ENCODE measurements around the gene SORBS2.

DNA sequence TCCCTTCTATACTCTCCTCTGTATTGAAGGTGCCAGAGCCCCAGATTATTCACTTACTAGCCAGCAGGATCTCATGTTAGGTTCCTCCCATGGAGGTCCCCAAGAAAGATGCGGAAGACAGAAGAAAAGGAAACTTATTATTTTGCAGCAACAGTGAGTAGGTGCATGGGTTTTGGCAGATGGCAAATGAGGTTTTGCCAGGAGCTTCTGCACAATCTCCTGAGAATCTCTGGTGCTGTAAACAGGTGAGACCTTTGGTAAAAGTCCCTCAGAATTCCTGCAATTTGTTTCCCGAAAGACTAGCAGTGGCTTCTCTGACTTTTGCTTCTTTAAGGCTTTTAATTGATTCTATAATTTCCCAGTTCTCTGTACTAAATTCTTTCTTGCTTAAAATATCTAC is 29.5 kb upstream of the SORBS2 start:
- TF ChIP-seq, protein P1, sequence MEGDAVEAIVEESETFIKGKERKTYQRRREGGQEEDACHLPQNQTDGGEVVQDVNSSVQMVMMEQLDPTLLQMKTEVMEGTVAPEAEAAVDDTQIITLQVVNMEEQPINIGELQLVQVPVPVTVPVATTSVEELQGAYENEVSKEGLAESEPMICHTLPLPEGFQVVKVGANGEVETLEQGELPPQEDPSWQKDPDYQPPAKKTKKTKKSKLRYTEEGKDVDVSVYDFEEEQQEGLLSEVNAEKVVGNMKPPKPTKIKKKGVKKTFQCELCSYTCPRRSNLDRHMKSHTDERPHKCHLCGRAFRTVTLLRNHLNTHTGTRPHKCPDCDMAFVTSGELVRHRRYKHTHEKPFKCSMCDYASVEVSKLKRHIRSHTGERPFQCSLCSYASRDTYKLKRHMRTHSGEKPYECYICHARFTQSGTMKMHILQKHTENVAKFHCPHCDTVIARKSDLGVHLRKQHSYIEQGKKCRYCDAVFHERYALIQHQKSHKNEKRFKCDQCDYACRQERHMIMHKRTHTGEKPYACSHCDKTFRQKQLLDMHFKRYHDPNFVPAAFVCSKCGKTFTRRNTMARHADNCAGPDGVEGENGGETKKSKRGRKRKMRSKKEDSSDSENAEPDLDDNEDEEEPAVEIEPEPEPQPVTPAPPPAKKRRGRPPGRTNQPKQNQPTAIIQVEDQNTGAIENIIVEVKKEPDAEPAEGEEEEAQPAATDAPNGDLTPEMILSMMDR (IDR thresholded peaks at IDR 0.05; ENCODE audit: extremely low read depth in 1 of 2, insufficient read depth in 1 of 2, low read depth in 1 of 2, low read length in 2 of 2), result no peak
- no peak for TF ChIP-seq EZH2 (IDR thresholded peaks at IDR 0.05; ENCODE audit: borderline replicate concordance, low read depth, low read length, severe bottlenecking)
- no peak for TF ChIP-seq POLR2AphosphoS5 (IDR thresholded peaks at IDR 0.05; ENCODE audit: insufficient read depth, low read depth, low read length)

Measured in endothelial cell of umbilical vein (primary cell).